Spleen (tissue), 3 donors: ENCODE data around the gene YJU2.

Source experiments
- POLR2A ChIP-seq, 3 donors: fragments of 450-650 bp; IDR thresholded peaks; one replicate each; pipeline ENCODE4 v1.5.1; 2017; ENCODE audit warnings: antibody characterized with exemption in 3 of 3, mild to moderate bottlenecking in 1 of 3
- POLR2AphosphoS5 ChIP-seq, 3 donors: sonication (generic); formaldehyde crosslinking; IDR thresholded peaks; one replicate each; pipeline ENCODE4 v1.5.1; 2017; ENCODE audit warnings: antibody characterized with exemption in 3 of 3

DNA sequence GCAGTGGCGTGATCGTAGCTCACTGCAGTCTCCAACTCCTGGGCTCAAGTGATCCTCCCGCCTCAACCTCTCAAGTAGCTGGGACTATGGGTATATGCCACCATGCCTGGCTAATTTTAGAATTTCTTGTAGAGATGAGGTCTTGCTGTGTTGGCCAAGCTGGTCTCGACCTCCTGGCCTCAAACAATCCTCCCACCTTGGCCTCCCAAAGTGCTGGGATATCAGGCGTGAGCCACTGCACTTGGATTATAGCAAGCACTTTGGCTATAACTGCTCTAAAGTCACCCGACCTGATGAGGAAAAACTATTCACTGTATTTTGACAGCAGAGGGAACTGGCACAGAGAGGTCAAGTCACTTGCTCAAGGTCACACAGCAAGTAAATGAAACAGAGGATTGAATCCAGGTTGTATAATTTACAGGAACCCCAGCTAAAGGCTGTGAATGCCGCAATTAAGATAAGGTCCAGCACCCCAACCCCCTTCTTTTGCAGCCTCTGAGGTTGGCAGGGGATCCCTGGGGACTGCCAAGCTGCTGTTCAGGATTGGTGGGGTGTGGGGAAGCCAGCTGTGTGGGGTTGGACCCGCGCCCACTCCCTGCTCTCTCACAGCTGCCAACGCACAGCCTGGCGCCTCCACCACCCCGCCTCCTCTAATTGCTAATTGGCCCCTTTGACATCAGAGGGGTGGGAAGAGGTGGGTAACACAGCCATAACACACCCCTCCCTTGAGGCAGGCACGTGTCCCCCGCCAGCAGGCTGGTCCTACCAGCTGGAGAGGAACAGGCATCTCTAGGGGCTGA, 49.3 kb downstream of the YJU2 start:
- TF ChIP-seq POLR2A (IDR thresholded peaks at IDR 0.05) (no peak), POLR2AphosphoS5 (IDR thresholded peaks at IDR 0.05) (no peak)
